ENCODE results near the gene CADPS.
A peak's percentile ranks its signal among the peaks of the same experiment; 100 is the strongest.

The CADPS gene

GRCh38 chr3:62481962-62482361 lies 393.3 kb downstream of the CADPS start:
- no peak for DNase-seq

GRCh38 chr3:62480056-62480455 lies 395.2 kb downstream of the CADPS start:
- DNase-seq: no peak

DNA sequence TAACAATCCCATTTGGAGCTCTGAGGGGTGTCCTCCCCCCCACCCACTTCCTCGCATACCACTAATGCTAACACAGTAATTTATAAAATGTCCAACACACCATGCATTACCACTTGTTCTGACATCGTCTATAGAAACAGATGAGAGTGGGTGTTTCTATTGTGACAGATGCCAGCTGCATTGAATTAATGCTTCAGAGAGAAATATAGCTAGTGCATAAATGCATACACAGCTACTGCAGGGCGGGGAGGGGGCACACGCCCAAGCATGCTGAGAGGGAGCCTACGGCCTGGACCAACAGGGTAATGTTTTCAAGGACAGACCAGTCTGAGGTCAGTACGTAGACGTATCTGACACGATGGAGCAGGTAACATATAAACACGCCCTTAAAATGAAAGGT lies 395.9 kb downstream of the CADPS start:
- DNase-seq: no peak

DNA sequence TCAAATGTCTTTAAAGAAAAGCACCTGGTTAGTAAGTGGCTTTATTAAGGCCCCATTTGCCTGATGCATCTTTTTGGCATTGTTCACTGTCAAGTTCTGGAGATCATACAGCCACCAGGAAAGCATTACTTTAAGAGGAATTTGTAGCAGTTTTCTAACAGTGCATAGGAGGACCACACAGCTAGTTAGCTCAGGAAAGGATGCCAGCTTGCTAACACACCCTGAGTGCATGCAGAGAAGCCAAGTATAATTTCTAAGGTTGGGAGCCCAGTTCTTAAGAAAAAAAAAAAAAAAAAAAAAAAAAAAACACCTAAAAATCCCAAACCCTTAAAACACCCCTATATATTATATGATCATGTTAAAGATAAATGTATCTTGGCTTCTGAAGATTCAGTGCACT lies 399.9 kb downstream of the CADPS start:
- no peak for DNase-seq

DNA sequence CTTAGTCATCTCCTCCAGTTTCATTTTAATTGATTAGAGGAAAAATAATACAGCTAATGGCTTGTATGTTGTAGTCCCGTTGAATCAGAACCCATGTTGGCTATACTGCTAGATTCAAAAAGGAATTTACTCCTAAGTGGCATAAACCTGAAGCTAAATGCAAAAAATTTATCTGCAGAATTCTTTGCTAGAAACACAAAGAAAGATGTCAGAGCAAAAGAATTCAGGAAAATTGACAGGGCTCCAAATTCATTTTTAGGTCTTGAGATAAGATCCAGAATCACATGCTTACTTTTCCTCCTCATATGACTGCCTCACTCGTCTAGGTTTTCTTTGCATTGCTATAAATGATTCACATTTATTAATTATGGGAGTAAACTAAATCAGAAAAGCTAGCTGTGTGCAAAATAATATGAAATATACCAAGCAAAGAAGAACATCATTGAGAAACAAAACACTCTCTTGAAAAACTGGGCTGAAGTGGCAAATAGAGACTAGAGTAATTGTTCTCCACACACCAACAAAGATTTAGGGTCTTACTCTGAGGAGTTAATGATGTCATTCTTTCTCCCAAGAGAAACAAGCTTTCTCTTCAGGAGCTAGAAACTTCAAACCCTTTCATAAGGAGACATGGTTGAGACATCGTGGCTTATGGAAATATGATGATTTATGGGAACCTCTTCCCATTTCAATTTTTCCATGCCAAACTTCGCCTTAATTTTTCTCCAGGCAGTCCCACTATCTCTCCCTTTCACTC lies 407.1 kb downstream of the CADPS start:
- no peak for DNase-seq

- DNase-seq: no peak
These were observed 412.4 kb downstream of the CADPS start for GRCh38 chr3:62462788-62463187.

DNA sequence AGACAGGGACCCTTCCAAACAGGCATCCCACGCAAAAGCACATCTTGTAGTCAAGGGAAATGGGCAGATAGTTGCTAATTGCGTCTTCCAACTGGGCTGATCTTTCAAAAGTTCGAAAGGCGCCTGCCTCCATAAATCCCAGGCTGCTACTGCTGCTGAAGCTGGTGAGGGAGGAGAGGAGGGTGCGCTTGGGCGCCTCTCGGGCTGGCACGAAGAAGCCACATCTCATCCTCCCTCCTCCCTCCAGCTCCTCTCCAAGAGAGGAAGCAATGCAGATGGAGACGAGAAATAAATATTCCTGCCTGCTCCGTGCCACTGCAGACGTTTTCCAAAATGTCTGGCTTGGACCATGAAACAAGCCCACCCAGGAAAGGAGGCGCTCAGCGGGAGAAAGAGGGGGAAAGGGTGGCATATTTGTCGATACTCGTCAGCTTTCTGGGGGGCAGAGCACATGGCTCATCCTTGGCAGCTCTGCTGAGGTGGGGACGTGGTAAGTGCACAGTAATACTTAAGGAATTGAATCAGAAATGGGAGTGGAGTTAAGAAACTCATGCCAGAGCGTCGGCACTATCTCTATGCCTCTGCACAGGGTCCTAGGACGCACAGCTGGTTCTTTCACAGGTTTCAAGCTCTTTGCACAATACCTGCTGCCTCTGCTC lies 413.0 kb downstream of the CADPS start:
- DNase-seq: no peak

- DNase-seq: no peak
These were observed 420.3 kb downstream of the CADPS start for GRCh38 chr3:62454916-62455315.

GRCh38 chr3:62453448-62453847 lies 421.8 kb downstream of the CADPS start:
- DNase-seq: no peak

GRCh38 chr3:62451211-62451887 lies 423.9 kb downstream of the CADPS start:
- DNase-seq: no peak

DNA sequence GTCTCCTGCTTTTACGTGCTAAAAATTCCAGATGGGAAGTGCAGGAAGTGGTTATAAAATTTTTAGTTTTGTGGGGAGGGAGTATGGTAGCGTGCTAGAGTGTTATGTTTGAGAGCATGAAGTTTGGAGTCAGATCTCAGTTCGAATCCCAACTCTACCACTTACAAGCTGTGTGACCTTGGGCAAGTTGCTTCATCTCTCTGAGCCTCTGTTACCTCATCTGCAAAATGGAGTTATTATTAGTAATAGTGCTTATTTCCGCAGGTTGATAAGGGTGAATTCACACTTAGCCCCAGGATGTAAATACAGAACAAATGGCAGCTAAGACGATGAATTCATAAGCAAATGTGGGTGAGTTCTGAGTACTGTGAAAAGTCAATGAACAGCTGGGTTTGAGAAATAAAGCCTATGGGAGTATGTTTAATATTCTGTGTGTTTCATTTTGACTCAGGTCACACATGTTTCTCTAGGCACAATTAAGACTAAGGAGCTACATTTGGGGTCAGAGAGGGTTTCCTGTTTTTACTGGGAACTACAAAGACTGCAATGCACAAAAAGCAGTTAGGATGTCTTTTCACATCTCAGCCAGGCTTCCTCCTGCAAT lies 428.8 kb downstream of the CADPS start:
- no peak for DNase-seq

DNA sequence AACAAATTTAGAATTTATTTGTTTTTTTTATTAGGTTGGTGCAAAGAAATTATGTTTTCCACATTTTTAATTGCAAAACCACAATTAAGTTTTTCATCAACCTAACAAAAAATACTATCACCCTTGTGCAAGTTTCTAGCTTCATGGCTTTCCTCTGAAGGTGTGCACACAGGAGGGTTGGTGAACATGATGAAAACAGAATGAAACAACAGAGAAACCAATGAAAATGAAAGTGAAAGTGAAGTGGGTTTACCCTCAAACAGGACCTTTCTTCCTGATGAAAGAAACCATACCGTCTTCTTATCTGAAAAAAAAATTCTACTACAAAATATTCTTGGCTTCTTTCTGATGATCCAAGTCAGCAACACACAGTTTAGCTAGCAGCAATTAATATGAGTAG lies 429.9 kb downstream of the CADPS start:
- DNase-seq: no peak

- no peak for DNase-seq
These were observed 435.2 kb downstream of the CADPS start for GRCh38 chr3:62439978-62440377.

DNA sequence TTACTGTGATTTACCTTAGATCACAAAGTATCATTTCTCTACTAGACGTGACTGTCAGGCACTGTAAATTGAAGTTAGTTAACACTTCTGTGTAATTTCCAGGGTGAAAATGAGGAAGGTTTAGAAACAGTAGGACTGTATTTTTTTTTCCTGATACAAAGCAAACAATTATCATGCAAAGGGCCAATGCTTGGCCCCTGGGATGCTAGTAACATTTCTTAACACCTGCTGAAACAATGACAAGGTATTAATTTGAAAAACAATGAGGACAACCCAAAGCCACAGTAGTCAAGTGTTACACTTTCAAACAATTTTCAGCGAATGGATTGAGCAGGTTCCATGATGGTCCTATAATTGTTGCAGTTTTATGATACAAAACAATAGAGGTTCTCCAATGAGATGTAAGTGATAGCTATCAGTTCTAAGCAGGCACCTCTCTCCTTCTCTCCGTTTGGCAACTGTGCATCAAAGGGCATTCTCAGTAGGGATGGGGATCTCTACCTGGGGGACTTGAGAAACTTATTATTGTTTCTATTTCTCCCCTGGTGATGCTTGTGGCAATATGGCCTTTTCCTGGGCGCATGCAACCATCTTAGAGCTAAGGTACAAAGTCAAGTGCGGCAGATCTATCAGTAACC lies 435.9 kb downstream of the CADPS start:
- DNase-seq: no peak

- no peak for DNase-seq
These were observed 438.4 kb downstream of the CADPS start for GRCh38 chr3:62436785-62437184.

DNA sequence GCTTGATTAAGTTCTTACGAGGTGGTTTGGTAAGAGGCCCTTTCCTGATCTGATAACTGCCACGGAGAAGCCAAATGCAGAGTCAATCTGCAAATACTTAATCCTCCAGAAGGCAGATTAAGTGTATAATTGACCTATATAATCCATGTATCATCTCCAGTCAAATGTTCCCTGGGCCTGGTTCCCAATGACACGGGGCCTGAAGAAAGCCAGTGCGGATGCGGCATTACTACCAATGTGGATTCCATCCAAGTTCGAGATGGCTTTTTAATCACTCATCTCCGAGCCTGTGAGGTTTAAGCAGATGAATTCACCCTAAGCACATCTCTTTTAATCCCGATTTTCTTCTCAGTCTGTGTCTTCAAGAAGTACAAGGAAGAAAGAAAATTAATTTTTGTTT lies 441.8 kb downstream of the CADPS start:
- DNase-seq: no peak

- DNase-seq: no peak
These were observed 454.0 kb downstream of the CADPS start for GRCh38 chr3:62421207-62421606.

DNA sequence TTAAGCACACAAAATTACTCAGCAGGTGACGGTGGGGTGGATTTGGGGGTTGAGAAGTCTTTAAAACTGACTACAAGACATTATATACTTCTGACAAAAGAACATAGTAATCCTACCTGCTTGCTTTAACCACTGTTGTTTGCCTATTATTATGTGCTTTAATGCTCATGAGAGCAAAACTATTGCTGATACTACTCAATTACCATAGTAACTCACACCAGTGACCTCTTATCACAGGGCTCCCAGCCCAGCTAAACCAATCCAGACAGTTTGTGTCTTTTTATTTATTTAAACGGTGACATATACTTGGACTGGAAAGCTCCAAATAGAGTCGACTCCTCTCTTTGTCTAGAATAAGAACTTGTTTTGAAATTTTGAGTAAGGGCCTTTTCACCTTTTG lies 459.1 kb downstream of the CADPS start:
- DNase-seq: peak; percentile 11

DNA sequence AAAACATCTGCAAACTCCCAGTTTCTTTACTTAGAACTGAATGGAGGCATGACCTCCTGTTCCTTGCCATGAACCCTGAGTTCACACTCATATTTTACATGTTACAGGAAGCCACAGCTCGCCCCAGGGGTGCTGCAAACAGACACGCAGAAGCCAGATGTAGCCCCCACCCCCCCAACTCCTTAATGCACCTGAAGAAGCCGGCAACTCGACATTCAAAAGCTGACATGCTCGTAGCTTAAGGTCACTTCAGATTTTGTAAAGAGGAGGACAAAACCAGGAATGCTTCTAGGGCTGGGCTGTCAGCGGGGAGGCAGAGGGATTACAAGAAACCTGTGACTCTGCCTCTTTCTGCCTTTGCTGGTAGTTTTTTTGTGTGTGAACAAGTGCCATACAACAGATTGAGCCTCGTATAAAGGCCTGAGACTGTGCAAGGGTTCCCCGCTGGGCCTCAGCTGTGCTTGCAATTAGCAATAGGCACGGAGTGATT lies 459.9 kb downstream of the CADPS start:
- peak; percentile 2 for DNase-seq

DNA sequence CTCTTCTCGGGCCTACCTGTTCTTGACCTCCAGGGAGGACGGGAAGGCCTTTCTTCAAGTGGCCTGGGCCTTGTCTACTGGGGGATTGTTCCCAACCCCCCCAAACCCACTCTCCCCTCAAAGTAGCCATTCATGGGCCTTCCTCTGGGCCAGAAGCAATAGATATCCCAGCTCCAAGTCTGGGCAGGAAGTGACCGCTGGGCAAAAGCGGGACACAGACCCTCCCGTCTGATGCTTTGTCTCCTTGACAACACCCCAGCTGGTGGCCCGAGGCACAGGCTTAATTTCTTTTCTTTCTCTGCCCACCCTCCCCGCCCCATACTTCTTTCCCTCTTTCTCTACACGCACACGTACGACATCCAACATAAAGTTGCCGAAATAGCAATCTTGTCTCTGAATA lies 460.4 kb downstream of the CADPS start:
- DNase-seq: no peak

GRCh38 chr3:62413687-62414086 lies 461.5 kb downstream of the CADPS start:
- no peak for DNase-seq

DNA sequence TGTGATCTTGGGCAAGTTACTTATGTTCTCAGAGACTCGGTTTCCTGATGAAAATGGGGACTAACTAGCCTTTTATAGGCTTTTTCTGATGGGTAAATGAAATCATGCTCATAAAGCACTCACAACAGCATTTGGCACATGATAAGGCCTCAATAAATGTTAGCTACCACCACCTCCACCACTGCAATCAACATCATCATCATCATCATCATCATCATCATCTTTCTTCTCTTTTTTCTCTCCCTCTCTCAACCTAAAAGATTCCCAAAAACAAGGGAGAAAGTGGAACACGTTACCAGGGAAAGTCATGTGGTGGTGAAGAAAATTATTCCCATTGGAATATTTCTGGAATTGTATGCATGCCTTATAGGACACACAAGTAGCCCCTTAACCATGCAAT lies 468.3 kb downstream of the CADPS start:
- no peak for DNase-seq

GRCh38 chr3:62405566-62405965 lies 469.6 kb downstream of the CADPS start:
- DNase-seq: no peak

Measured in NCI-H1092 treated with DMSO at 0.1 percent for 48 hours (cell line).